Ascending aorta (tissue), 2 donors: ENCODE data around the gene KATNAL1. TPM values are rescaled to one million over a fixed set of nuclear protein-coding genes. Genes with fewer than 3 reads are reported as not detected.

Experiments
- DNase-seq, 2 donors: peaks; one replicate each; pipeline ENCODE4 v3.0.0-alpha.2; 2019; ENCODE audit warnings: low spot score in 2 of 2
- H3K27ac ChIP-seq, 2 donors: fragments of 200-600 bp; sonication (generic); one replicate each; pipeline ENCODE4 v1.5.1; 2016 to 2017; ENCODE audit warnings: mild to moderate bottlenecking in 1 of 2
- H3K27me3 ChIP-seq: fragments of 200-600 bp; sonication (generic); one replicate; pipeline ENCODE4 v1.5.1; 2017
- H3K36me3 ChIP-seq, 2 donors: fragments of 200-600 bp; sonication (generic); one replicate each; pipeline ENCODE4 v1.5.1; 2016
- H3K4me1 ChIP-seq, 2 donors: fragments of 200-600 bp; sonication (generic); one replicate each; pipeline ENCODE4 v1.5.1; 2016 to 2017; ENCODE audit warnings: mild to moderate bottlenecking in 1 of 2
- H3K4me3 ChIP-seq, 2 donors: fragments of 200-600 bp; sonication (generic); one replicate each; pipeline ENCODE4 v1.5.1; 2016 to 2017; ENCODE audit warnings: mild to moderate bottlenecking in 1 of 2
- H3K9me3 ChIP-seq, 2 donors: fragments of 200-600 bp; sonication (generic); one replicate each; pipeline ENCODE4 v1.5.1; 2016
- intact Hi-C: fragments of 100-400 bp; cut with DNase I; formaldehyde crosslinking; loops from one replicate; pipeline ENCODE4 v1.15.1; 2023
- total RNA-seq: library from RNA; depleted of rRNA; stranded (reverse); fragments of >200 nt; gene quantifications from one replicate; pipeline ENCODE4 v1.1.0, GENCODE V29; 2016
- TF ChIP-seq, protein P1 (sequence below), 3 experiments: fragments of 200-600 bp in 2 of 3; fragments of 450-650 bp in 1 of 3; sonication (generic) in 2 of 3; IDR thresholded peaks; one replicate each; pipeline ENCODE4 v1.5.1; 2016 to 2019; ENCODE audit warnings: antibody characterized with exemption in 3 of 3, mild to moderate bottlenecking in 1 of 3, moderate library complexity in 1 of 3

KATNAL1 gene
- total RNA-seq, 1 donor from 2014 or later, result 13.2 TPM

DNA sequence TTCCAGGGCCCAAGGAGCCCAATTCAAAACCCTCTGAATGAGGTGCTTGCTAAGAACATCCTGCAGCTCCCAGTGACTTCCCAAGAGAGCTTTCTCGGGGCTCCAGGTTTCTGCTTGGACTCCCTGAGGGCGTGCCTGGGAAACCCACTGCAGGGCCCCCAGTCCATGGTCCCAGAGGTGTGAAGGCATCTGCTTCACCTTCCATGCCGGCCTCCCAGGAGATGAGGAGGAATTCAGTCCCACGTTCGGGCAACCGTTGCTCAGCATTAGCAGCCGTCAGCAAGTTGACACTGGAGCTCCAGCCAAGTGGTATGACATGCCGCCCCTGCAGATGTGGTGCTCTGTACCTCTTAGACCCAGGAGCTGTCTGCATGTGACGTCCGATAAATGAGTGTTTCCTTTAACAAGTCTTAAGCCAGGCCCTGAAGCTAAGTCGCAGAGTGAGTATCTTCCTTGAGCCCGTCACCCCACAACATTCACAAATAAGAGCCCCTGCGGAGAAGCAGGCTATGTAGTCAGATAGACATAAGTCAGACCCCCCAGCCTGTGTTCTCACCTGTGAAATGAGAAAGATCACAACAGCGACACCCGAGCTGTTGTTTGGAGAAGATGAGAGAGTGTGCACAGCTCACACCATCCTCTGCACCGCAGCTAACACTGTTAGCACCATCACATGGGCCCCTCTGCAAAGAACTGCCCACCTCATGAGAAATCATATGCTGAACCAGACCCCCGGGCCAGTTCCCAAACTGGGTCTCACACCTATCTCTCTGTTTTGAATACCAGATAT, 150.3 kb downstream of the KATNAL1 start:
- H3K27ac ChIP-seq, result no peak overlapping the region
- TF ChIP-seq, protein P1, sequence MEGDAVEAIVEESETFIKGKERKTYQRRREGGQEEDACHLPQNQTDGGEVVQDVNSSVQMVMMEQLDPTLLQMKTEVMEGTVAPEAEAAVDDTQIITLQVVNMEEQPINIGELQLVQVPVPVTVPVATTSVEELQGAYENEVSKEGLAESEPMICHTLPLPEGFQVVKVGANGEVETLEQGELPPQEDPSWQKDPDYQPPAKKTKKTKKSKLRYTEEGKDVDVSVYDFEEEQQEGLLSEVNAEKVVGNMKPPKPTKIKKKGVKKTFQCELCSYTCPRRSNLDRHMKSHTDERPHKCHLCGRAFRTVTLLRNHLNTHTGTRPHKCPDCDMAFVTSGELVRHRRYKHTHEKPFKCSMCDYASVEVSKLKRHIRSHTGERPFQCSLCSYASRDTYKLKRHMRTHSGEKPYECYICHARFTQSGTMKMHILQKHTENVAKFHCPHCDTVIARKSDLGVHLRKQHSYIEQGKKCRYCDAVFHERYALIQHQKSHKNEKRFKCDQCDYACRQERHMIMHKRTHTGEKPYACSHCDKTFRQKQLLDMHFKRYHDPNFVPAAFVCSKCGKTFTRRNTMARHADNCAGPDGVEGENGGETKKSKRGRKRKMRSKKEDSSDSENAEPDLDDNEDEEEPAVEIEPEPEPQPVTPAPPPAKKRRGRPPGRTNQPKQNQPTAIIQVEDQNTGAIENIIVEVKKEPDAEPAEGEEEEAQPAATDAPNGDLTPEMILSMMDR (IDR thresholded peaks at IDR 0.05), result no peak
- DNase-seq, result no peak
- no peaks in the 10 kb centered on the region for H3K4me1 ChIP-seq
- H3K27me3 ChIP-seq, result no peaks in the 10 kb centered on the region
- no peaks in the 10 kb centered on the region for H3K9me3 ChIP-seq
- no peak overlapping the region for H3K4me3 ChIP-seq
- no peaks in the 10 kb centered on the region for H3K36me3 ChIP-seq
- intact Hi-C loops, result no loop called here

DNA sequence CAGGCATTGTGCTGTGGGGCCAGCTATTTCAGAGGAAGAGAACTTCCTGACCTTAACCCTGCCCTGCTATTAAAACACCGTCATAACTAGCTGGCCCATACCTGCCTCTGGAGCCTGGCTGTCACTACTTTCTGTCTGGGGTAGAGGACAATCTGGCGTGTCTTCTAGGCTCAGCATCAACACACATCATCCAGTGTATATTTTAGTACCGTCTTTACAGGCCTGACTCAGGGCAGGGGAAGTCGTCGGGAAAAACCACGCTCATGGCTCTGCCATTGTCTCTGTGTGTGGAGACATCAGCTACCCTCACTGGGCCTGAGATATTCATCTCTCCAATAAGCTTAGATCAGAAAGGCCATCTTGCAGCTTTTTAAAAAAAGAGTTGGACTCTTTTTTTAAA, 151.1 kb downstream of the KATNAL1 start:
- no peaks in the 10 kb centered on the region for H3K4me1 ChIP-seq
- TF ChIP-seq, protein P1 (IDR thresholded peaks at IDR 0.05), result no peak
- no peak overlapping the region for H3K27ac ChIP-seq
- H3K27me3 ChIP-seq, result no peaks in the 10 kb centered on the region
- no peak for DNase-seq
- intact Hi-C loops, result no loop called here
- no peaks in the 10 kb centered on the region for H3K9me3 ChIP-seq
- H3K36me3 ChIP-seq, result no peaks in the 10 kb centered on the region
- H3K4me3 ChIP-seq, result no peak overlapping the region

DNA sequence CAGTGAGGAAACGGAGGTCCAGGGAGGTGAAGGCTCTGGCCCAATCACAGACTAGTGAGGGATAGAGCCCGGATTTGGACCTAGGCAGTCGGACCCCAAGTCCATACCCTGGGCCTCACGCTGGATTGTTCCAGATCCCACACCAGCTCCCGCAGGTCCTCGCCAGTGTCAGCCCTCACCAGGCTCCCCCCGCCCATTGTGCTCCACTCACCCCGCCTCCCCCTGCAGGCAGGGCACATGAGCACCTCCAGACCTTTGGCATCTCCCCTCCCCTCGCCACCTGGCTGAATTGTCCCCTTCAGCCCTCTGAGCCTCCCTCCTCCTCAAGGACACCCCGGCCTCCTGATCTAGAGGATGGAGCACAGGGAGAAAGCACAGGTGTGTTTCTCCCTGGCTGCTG, 152.4 kb downstream of the KATNAL1 start:
- intact Hi-C loops, result no loop called here
- H3K36me3 ChIP-seq, result no peaks in the 10 kb centered on the region
- no peak overlapping the region for H3K27ac ChIP-seq
- H3K4me1 ChIP-seq, result no peaks in the 10 kb centered on the region
- no peaks in the 10 kb centered on the region for H3K9me3 ChIP-seq
- no peak for DNase-seq
- H3K27me3 ChIP-seq, result no peaks in the 10 kb centered on the region
- TF ChIP-seq, protein P1 (IDR thresholded peaks at IDR 0.05), result no peak
- H3K4me3 ChIP-seq, result no peak overlapping the region

DNA sequence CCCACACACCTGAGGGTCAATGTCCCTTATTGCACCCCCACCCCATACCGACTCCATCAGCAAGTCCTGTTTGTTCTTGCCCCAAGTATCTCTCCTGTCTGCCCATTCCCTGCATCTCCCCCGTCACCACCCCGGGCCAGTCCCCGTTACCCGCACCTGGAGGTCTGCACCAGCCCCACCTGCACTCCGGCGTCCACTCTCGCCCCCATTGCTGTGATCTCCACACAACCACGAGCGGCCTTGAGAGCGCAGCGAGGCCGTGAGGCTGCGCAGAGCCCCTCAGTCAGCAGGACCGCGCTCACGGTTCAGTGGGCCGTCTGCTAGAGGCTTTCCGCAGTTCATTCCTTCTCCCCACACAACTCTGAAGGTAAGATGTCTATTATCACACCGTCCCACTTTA, 152.8 kb downstream of the KATNAL1 start:
- Histone ChIP-seq H3K4me3 (no peak overlapping the region), H3K9me3 (no peaks in the 10 kb centered on the region), H3K27ac (no peak overlapping the region), H3K36me3 (no peaks in the 10 kb centered on the region), H3K4me1 (no peaks in the 10 kb centered on the region), H3K27me3 (no peaks in the 10 kb centered on the region)
- DNase-seq, result no peak
- intact Hi-C loops, result no loop called here
- TF ChIP-seq, protein P1 (IDR thresholded peaks at IDR 0.05), result no peak

DNA sequence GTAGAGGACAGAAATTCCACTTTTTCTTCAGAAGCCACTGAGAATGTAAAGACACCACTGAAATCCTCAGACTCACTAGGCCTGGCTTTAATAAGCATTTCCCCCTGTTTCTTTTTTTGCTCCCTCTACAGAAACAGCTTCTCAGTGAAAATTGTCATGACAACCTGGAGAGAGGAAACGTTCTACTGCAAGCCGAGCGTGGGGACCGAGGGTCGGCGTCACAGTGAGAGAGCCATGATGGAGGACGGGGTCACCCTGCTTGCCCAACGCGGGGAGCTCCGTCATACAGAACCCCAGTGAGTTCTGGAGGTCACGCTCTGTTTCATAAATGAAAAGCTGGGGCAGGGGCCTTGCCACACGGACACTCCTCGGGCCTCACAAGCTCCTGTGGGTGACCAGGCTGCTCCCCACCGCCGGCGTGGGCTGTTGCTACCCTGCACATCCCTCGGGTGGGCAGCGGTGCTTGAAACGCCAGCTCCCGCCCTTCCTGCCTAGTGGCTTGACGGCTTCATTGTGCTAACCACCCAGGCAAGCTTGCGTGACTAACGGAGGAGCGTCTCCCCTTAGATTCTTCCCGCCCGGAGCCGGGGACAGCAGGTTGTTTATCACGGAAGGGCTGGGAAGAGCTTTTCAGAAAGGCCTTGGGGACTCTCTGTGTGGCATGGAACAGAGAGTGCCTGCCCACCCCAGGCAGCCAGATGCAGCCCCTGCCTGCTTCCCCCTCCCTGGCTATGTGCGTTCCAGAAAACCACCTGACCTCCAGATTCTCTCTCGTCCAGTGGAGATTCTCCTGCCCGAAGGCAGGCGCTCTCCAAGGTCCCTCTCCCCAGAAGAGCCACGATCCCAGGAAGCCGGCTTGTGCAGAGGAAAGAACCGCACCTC, 153.6 kb downstream of the KATNAL1 start:
- H3K27me3 ChIP-seq, result no peaks in the 10 kb centered on the region
- no peak overlapping the region for H3K27ac ChIP-seq
- H3K36me3 ChIP-seq, result no peaks in the 10 kb centered on the region
- H3K9me3 ChIP-seq, result no peaks in the 10 kb centered on the region
- TF ChIP-seq, protein P1 (IDR thresholded peaks at IDR 0.05), result no peak
- no peaks in the 10 kb centered on the region for H3K4me1 ChIP-seq
- DNase-seq, result no peak
- intact Hi-C loops, result no loop called here
- no peak overlapping the region for H3K4me3 ChIP-seq

Other genes starting within 250 kb of the KATNAL1 start
- not detected for gene UBE2L5, start 114.9 kb upstream of the KATNAL1 start, total RNA-seq
- gene HMGB1, start 158.4 kb upstream of the KATNAL1 start, total RNA-seq, result 135 TPM